HepG2 (cell line): ENCODE data around the gene PSMG3. TPM values are rescaled to one million over a fixed set of nuclear protein-coding genes. Genes with fewer than 3 reads are reported as not detected.

Experiments
- ATAC-seq: fragments of 200-7000 bp; cut with Tn5 transposase; 3 replicates; pipeline ENCODE4 v1.9.1; 2020; ENCODE audit warnings: mild to moderate bottlenecking, moderate library complexity
- BruUV-seq: library from RNA; stranded (reverse); fragments of 400-500 nt; replicated peaks from 2 replicates; lab custom pipeline; 2021; lab: Mats Ljungman, UMichigan
- CTCF ChIA-PET: fragments of 300-600 bp; formaldehyde crosslinking; extraction: SDS; loops from one replicate; lab custom pipeline; 2021; ENCODE audit warnings: low total read pairs, inconsistent platforms, low intra/inter-chr PET ratio; lab: Yijun Ruan, JAX
- POLR2A ChIA-PET: fragments of 350-600 bp; sonication (Branson Sonifier 250); formaldehyde crosslinking; loops from one replicate; lab custom pipeline; 2020; ENCODE audit warnings: antibody characterized with exemption, inconsistent platforms; lab: Yijun Ruan, JAX
- DNase-seq: peaks from one replicate; pipeline ENCODE4 v3.0.0-alpha.2; 2015; ENCODE audit warnings: low spot score
- FAIRE-seq: peaks from 3 replicates; lab custom pipeline; 2011; peaks lifted over from hg19 to GRCh38; lab: Jason Lieb, UNC
- H2AFZ ChIP-seq: one replicate; pipeline ENCODE4 v1.6.1; 2011; ENCODE audit warnings: low read length, inconsistent platforms
- H3K27ac ChIP-seq: fragments of 300-600 bp; 3 replicates; pipeline ENCODE4 v1.8.0; 2011; ENCODE audit warnings: mixed run types, mild to moderate bottlenecking, mixed read lengths, low read length, inconsistent platforms; ENCODE audit not compliant: insufficient read depth; ENCODE audit errors: extremely low read length
- H3K27me3 ChIP-seq, 2 experiments: fragments of 200-600 bp in 1 of 2; 2 replicates in 1 of 2; 3 replicates in 1 of 2; pipeline versions ENCODE4 v1.6.0 to v1.8.0; 2011; ENCODE audit warnings: low read length in 2 of 2, mild to moderate bottlenecking in 2 of 2, moderate library complexity in 2 of 2, inconsistent platforms in 1 of 2; ENCODE audit not compliant: insufficient read depth in 2 of 2, control insufficient read depth in 1 of 2
- H3K36me3 ChIP-seq, 2 experiments: fragments of 200-600 bp in 1 of 2; replicated peaks in 1 of 2; 2 replicates in 1 of 2; 3 replicates in 1 of 2; pipeline versions ENCODE4 v1.5.1 to v1.8.0; 2011; ENCODE audit warnings: low read length in 2 of 2, inconsistent platforms in 1 of 2; ENCODE audit not compliant: insufficient read depth in 2 of 2, control insufficient read depth in 1 of 2
- H3K4me1 ChIP-seq: 2 replicates; pipeline ENCODE4 v1.5.1; 2012; ENCODE audit warnings: low read length, inconsistent platforms; ENCODE audit not compliant: insufficient read depth
- H3K4me2 ChIP-seq: 2 replicates; pipeline ENCODE4 v1.6.0; 2011; ENCODE audit warnings: low read depth, low read length, inconsistent platforms
- H3K4me3 ChIP-seq, 3 experiments: fragments of 200-600 bp in 1 of 3; sonication (generic), shearing (Covaris generic) in 1 of 3; replicated peaks in 1 of 3; 2 replicates each; pipeline ENCODE4 v1.5.1; 2011 to 2016; ENCODE audit warnings: low read length in 3 of 3, inconsistent platforms in 2 of 3, low read depth in 2 of 3, mild to moderate bottlenecking in 2 of 3, control low read depth in 1 of 3, mixed read lengths in 1 of 3; ENCODE audit not compliant: insufficient read depth in 1 of 3
- H3K79me2 ChIP-seq: one replicate; pipeline ENCODE4 v1.6.1; 2011; ENCODE audit warnings: low read length, inconsistent platforms; ENCODE audit not compliant: insufficient read depth
- H3K9ac ChIP-seq: 2 replicates; pipeline ENCODE4 v1.6.0; 2011; ENCODE audit warnings: mild to moderate bottlenecking, low read depth, low read length, inconsistent platforms; ENCODE audit not compliant: insufficient read depth
- H3K9me3 ChIP-seq: 2 replicates; pipeline ENCODE4 v1.5.1; 2012; ENCODE audit warnings: mild to moderate bottlenecking, low read length
- H4K20me1 ChIP-seq: 2 replicates; pipeline ENCODE4 v1.6.0; 2011; ENCODE audit warnings: inconsistent platforms, mild to moderate bottlenecking, low read length, moderate library complexity; ENCODE audit not compliant: insufficient read depth
- FOSL2 ChIP-seq: sonication (generic); formaldehyde crosslinking; IDR thresholded peaks from 2 replicates; pipeline ENCODE4 v1.4.0; 2020; ENCODE audit warnings: missing genetic modification reagents
- HDAC1 ChIP-seq: sonication (generic); formaldehyde crosslinking; IDR thresholded peaks from 2 replicates; pipeline ENCODE4 v1.5.1; 2020; ENCODE audit warnings: mild to moderate bottlenecking, missing genetic modification reagents
- HOXD1 ChIP-seq: sonication (generic); formaldehyde crosslinking; IDR thresholded peaks from 2 replicates; pipeline ENCODE4 v1.5.0; 2020; ENCODE audit warnings: missing genetic modification reagents
- MEIS1 ChIP-seq: sonication (generic); formaldehyde crosslinking; IDR thresholded peaks from 2 replicates; pipeline ENCODE4 v1.9.0; 2021; ENCODE audit warnings: mild to moderate bottlenecking, missing genetic modification reagents, moderate library complexity, borderline replicate concordance
- MXI1 ChIP-seq: IDR thresholded peaks from 3 replicates; pipeline ENCODE4 v1.6.1; 2012; ENCODE audit warnings: low read depth, low read length, inconsistent platforms, borderline replicate concordance
- NFKBIZ ChIP-seq: IDR thresholded peaks from 2 replicates; pipeline ENCODE4 v1.6.1; 2018; ENCODE audit warnings: missing genetic modification reagents, missing compliant biosample characterization
- ONECUT2 ChIP-seq: sonication (generic); formaldehyde crosslinking; IDR thresholded peaks from 2 replicates; pipeline ENCODE4 v1.4.0; 2020; ENCODE audit warnings: missing genetic modification reagents
- SRF ChIP-seq: IDR thresholded peaks from 2 replicates; pipeline ENCODE4 v1.6.1; 2011; ENCODE audit warnings: mild to moderate bottlenecking, low read depth, low read length, moderate library complexity
- ZFP82 ChIP-seq: sonication (generic); formaldehyde crosslinking; IDR thresholded peaks from 2 replicates; pipeline ENCODE4 v1.5.1; 2020; ENCODE audit warnings: mild to moderate bottlenecking, missing genetic modification reagents, borderline replicate concordance
- WGBS: methylation state at CpG from one replicate; pipeline ENCODE4 v1.1.6; 2017; ENCODE audit warnings: low lambda C conversion rate; 5-methylcytosine and 5-hydroxymethylcytosine counted together
- in situ Hi-C: cut with HindIII; loops from 2 replicates; pipeline ENCODE4 v1.10.0; 2017; ENCODE audit warnings: low pct_unique_long_range_greater_than_20kb; ENCODE audit not compliant: extremely low pct_ligation_motif_present
- intact Hi-C: fragments of 100-400 bp; cut with micrococcal nuclease; formaldehyde crosslinking; loops from one replicate; pipeline ENCODE4 v1.10.0; 2022; ENCODE audit not compliant: unreplicated experiment
- polyA plus RNA-seq, 8 experiments: library from polyadenylated mRNA; depleted of rRNA in 3 of 8; stranded (reverse) in 7 of 8; unstranded in 1 of 8; fragments of >200 nt; fragmentation: Illumina TruSeq in 4 of 8; extraction: Trizol in 4 of 8; gene quantifications; 2 replicates each; pipeline versions ENCODE4 v1.2.1 to v1.2.3, GENCODE V29; 2011 to 2016; ENCODE audit warnings: low read depth in 4 of 8, missing spikeins in 1 of 8, mixed read lengths in 1 of 8; ENCODE audit not compliant: insufficient read depth in 1 of 8
- total RNA-seq, 5 experiments: library from RNA; depleted of rRNA; stranded (reverse); fragments of >200 nt; fragmentation: Illumina TruSeq; extraction: Trizol; gene quantifications; 2 replicates each; pipeline ENCODE4 v1.2.3, GENCODE V29; 2016; ENCODE audit warnings: low read depth in 1 of 5
- TF ChIP-seq, protein P1 (sequence below): fragments of 450-650 bp; IDR thresholded peaks from 2 replicates; pipeline ENCODE4 v1.6.1; 2016
- TF ChIP-seq, protein P2 (sequence below): sonication (generic); formaldehyde crosslinking; IDR thresholded peaks from 2 replicates; pipeline ENCODE4 v1.4.0; 2020; ENCODE audit warnings: missing genetic modification reagents, borderline replicate concordance
- TF ChIP-seq, protein P3 (sequence below): sonication (generic); formaldehyde crosslinking; IDR thresholded peaks from 2 replicates; pipeline ENCODE4 v1.4.0; 2020; ENCODE audit warnings: low read depth, missing genetic modification reagents
- TF ChIP-seq, protein P4 (sequence below): sonication (generic); formaldehyde crosslinking; IDR thresholded peaks from 2 replicates; pipeline ENCODE4 v1.8.0; 2022; ENCODE audit warnings: mild to moderate bottlenecking, missing genetic modification reagents, moderate library complexity

PSMG3 gene
- total and polyA plus RNA-seq, 2 of the 13 experiments (the other 11 are each of a cell fraction or from before 2014, with no cell fraction given): 29.6 to 48.4 TPM

DNA sequence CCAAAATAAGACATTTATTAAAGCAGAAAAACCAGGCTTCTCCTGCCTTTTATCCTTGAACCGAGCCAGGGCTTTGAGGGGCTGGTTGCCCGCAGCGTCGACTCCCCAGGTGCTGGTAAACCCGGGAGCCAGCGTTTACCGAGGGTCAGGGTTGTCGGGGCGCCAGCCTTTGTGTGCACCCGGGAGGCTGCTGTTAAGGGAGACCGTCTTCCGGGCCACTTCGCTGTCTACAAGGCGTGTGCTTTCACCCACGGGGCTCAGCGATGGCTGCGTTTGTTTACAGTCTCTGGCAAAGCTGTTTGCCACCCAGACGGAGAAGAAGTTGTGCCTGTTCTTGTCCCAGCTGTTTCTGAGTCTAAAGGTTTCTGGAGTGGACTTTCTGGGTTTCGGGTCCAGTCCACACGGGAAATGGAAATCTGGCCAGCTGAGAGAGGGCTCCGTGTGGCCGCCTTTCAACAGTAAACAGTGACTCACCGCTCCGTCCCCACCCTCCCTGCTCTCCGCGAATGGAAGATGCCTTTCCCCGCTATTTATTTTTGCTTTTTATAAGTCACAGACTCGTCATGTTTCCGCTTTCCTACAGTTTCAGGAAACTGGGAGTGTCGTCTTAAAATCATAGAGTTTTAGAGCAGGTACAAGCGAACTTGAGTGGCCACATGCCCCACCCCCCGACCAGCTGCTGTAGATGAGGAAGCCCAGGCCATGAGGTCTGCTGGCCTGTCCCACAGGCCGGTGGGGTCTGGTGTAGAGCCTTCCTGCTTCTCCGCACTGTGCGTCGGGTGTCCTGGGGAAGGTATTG, 37.2 kb downstream of the PSMG3 start:
- Histone ChIP-seq H3K4me2 (peak overlapping the region; percentile 96), H3K36me3 (peaks cover 2 to 3% of the 10 kb centered on the region in 2 experiments; a peak in 1 of 5 replicates), H3K4me3 (peak overlapping the region; percentile 60 to 86 (median 86)), H4K20me1 (peaks cover 15% of the 10 kb centered on the region; the same call in 1 of the 2 replicates), H3K79me2 (peaks cover 49% of the 10 kb centered on the region), H3K27ac (peak overlapping the region; percentile 81), H2AFZ (no peak overlapping the region), H3K27me3 (peaks cover 0 to 3% of the 10 kb centered on the region in 2 experiments; a peak in 1 of 5 replicates), H3K4me1 (peaks cover 68% of the 10 kb centered on the region), H3K9me3 (no peaks in the 10 kb centered on the region), H3K9ac (peak overlapping the region; percentile 84)
- DNase-seq (peak; percentile 77), ATAC-seq (peak; percentile 45), FAIRE-seq (peak; percentile 83)
- BruUV-seq: TSS peak; percentile 51
- CTCF ChIA-PET: interaction anchor here (0.8 to 1.5 kb wide), 2 partner anchors 26 to 28 kb away, joined by 3 to 4 read pairs; no protein-coding TSS in a partner anchor
- intact Hi-C loops (no loop called here), in situ Hi-C loops (no loop called here)
- POLR2A ChIA-PET: interaction anchor here (1.1 to 7.0 kb wide), 4 partner anchors 12 to 24 kb away, joined by 3 to 108 read pairs (median 7); partner anchors contain the start of gene TMEM184A
- whole genome bisulfite sequencing: 3% methylated on average over 17 of the region's 36 CpGs
- TF ChIP-seq NFKBIZ (no peak), MXI1 (peak; percentile 34; the same call in 1 of the 3 replicates), HOXD1 (CRISPR knock-in tag) (no peak), ZFP82 (CRISPR knock-in tag) (no peak), MEIS1 (CRISPR knock-in tag) (no peak), SRF (no peak), FOSL2 (CRISPR knock-in tag) (peak; percentile 98), HDAC1 (peak; percentile 64; the same call in 1 of the 2 replicates), ONECUT2 (CRISPR knock-in tag) (no peak)
- TF ChIP-seq, protein P1, sequence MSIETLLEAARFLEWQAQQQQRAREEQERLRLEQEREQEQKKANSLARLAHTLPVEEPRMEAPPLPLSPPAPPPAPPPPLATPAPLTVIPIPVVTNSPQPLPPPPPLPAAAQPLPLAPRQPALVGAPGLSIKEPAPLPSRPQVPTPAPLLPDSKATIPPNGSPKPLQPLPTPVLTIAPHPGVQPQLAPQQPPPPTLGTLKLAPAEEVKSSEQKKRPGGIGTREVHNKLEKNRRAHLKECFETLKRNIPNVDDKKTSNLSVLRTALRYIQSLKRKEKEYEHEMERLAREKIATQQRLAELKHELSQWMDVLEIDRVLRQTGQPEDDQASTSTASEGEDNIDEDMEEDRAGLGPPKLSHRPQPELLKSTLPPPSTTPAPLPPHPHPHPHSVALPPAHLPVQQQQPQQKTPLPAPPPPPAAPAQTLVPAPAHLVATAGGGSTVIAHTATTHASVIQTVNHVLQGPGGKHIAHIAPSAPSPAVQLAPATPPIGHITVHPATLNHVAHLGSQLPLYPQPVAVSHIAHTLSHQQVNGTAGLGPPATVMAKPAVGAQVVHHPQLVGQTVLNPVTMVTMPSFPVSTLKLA: peak; percentile 45
- TF ChIP-seq, protein P2, sequence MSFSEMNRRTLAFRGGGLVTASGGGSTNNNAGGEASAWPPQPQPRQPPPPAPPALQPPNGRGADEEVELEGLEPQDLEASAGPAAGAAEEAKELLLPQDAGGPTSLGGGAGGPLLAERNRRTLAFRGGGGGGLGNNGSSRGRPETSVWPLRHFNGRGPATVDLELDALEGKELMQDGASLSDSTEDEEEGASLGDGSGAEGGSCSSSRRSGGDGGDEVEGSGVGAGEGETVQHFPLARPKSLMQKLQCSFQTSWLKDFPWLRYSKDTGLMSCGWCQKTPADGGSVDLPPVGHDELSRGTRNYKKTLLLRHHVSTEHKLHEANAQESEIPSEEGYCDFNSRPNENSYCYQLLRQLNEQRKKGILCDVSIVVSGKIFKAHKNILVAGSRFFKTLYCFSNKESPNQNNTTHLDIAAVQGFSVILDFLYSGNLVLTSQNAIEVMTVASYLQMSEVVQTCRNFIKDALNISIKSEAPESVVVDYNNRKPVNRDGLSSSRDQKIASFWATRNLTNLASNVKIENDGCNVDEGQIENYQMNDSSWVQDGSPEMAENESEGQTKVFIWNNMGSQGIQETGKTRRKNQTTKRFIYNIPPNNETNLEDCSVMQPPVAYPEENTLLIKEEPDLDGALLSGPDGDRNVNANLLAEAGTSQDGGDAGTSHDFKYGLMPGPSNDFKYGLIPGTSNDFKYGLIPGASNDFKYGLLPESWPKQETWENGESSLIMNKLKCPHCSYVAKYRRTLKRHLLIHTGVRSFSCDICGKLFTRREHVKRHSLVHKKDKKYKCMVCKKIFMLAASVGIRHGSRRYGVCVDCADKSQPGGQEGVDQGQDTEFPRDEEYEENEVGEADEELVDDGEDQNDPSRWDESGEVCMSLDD: no peak
- TF ChIP-seq, protein P3, sequence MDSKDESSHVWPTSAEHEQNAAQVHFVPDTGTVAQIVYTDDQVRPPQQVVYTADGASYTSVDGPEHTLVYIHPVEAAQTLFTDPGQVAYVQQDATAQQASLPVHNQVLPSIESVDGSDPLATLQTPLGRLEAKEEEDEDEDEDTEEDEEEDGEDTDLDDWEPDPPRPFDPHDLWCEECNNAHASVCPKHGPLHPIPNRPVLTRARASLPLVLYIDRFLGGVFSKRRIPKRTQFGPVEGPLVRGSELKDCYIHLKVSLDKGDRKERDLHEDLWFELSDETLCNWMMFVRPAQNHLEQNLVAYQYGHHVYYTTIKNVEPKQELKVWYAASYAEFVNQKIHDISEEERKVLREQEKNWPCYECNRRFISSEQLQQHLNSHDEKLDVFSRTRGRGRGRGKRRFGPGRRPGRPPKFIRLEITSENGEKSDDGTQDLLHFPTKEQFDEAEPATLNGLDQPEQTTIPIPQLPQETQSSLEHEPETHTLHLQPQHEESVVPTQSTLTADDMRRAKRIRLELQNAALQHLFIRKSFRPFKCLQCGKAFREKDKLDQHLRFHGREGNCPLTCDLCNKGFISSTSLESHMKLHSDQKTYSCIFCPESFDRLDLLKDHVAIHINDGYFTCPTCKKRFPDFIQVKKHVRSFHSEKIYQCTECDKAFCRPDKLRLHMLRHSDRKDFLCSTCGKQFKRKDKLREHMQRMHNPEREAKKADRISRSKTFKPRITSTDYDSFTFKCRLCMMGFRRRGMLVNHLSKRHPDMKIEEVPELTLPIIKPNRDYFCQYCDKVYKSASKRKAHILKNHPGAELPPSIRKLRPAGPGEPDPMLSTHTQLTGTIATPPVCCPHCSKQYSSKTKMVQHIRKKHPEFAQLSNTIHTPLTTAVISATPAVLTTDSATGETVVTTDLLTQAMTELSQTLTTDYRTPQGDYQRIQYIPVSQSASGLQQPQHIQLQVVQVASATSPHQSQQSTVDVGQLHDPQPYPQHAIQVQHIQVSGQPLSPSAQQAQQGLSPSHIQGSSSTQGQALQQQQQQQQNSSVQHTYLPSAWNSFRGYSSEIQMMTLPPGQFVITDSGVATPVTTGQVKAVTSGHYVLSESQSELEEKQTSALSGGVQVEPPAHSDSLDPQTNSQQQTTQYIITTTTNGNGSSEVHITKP: peak; percentile 95
- TF ChIP-seq, protein P4, sequence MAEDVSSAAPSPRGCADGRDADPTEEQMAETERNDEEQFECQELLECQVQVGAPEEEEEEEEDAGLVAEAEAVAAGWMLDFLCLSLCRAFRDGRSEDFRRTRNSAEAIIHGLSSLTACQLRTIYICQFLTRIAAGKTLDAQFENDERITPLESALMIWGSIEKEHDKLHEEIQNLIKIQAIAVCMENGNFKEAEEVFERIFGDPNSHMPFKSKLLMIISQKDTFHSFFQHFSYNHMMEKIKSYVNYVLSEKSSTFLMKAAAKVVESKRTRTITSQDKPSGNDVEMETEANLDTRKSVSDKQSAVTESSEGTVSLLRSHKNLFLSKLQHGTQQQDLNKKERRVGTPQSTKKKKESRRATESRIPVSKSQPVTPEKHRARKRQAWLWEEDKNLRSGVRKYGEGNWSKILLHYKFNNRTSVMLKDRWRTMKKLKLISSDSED: no peak
